ENCODE measurements around the gene RFC2.

Gene RFC2

GRCh38 chr7:74254129-74254857 lies at the start of gene RFC2:
Gene RFC2 (minus strand): TSS chr7:74254399. CDS start chr7:74254383, 16 bp downstream.
- DNase-seq, result peak; percentile 98 to 99
- no peak for TF ChIP-seq GATA1 (IDR thresholded peaks at IDR 0.05; ENCODE audit: low read depth, low read length)
- peak; percentile 92 for TF ChIP-seq POLR2A (IDR thresholded peaks at IDR 0.05; ENCODE audit: low read length)

GRCh38 chr7:74302745-74303221 lies 48.6 kb upstream of the RFC2 start:
- TF ChIP-seq GATA1 (IDR thresholded peaks at IDR 0.05; ENCODE audit: low read depth, low read length) (no peak), POLR2A (IDR thresholded peaks at IDR 0.05; ENCODE audit: low read length) (no peak)
- no peak for DNase-seq

- no peak for DNase-seq
- TF ChIP-seq POLR2A (IDR thresholded peaks at IDR 0.05; ENCODE audit: low read length) (no peak), GATA1 (IDR thresholded peaks at IDR 0.05; ENCODE audit: low read depth, low read length) (no peak)
Measured at GRCh38 chr7:74300926-74301325, 46.7 kb upstream of the RFC2 start.

GRCh38 chr7:74299401-74299800 lies 45.2 kb upstream of the RFC2 start:
- TF ChIP-seq GATA1 (IDR thresholded peaks at IDR 0.05; ENCODE audit: low read depth, low read length) (no peak), POLR2A (IDR thresholded peaks at IDR 0.05; ENCODE audit: low read length) (no peak)

GRCh38 chr7:74297516-74298233 lies 43.5 kb upstream of the RFC2 start:
- no peak for TF ChIP-seq POLR2A (IDR thresholded peaks at IDR 0.05; ENCODE audit: low read length)
- TF ChIP-seq GATA1 (IDR thresholded peaks at IDR 0.05; ENCODE audit: low read depth, low read length), result no peak
- DNase-seq, result no peak

More at GRCh38 chr7:74299401-74299800, 45.2 kb upstream of the RFC2 start:
- DNase-seq, result no peak

GRCh38 chr7:74294191-74294998 lies 40.2 kb upstream of the RFC2 start:
- TF ChIP-seq POLR2A (IDR thresholded peaks at IDR 0.05; ENCODE audit: low read length), result no peak
- TF ChIP-seq GATA1 (IDR thresholded peaks at IDR 0.05; ENCODE audit: low read depth, low read length), result no peak
- no peak for DNase-seq

GRCh38 chr7:74293577-74293908 lies 39.3 kb upstream of the RFC2 start:
- TF ChIP-seq GATA1 (IDR thresholded peaks at IDR 0.05; ENCODE audit: low read depth, low read length) (no peak), POLR2A (IDR thresholded peaks at IDR 0.05; ENCODE audit: low read length) (no peak)
- no peak for DNase-seq

GRCh38 chr7:74292757-74293576 lies 38.8 kb upstream of the RFC2 start:
- DNase-seq, result peak; percentile 42 to 60
- TF ChIP-seq POLR2A (IDR thresholded peaks at IDR 0.05; ENCODE audit: low read length) (no peak), GATA1 (IDR thresholded peaks at IDR 0.05; ENCODE audit: low read depth, low read length) (no peak)

- no peak for DNase-seq
- TF ChIP-seq POLR2A (IDR thresholded peaks at IDR 0.05; ENCODE audit: low read length) (no peak), GATA1 (IDR thresholded peaks at IDR 0.05; ENCODE audit: low read depth, low read length) (no peak)
Measured at GRCh38 chr7:74291535-74291934, 37.3 kb upstream of the RFC2 start.

GRCh38 chr7:74290981-74291441 lies 36.8 kb upstream of the RFC2 start:
- TF ChIP-seq POLR2A (IDR thresholded peaks at IDR 0.05; ENCODE audit: low read length) (no peak), GATA1 (IDR thresholded peaks at IDR 0.05; ENCODE audit: low read depth, low read length) (no peak)
- DNase-seq, result no peak

- no peak for DNase-seq
- TF ChIP-seq GATA1 (IDR thresholded peaks at IDR 0.05; ENCODE audit: low read depth, low read length) (no peak), POLR2A (IDR thresholded peaks at IDR 0.05; ENCODE audit: low read length) (no peak)
Measured at GRCh38 chr7:74290553-74290950, 36.4 kb upstream of the RFC2 start.

- peak; percentile 28 to 66 for DNase-seq
- TF ChIP-seq GATA1 (IDR thresholded peaks at IDR 0.05; ENCODE audit: low read depth, low read length) (no peak), POLR2A (IDR thresholded peaks at IDR 0.05; ENCODE audit: low read length) (no peak)
Measured at GRCh38 chr7:74289659-74290552, 35.7 kb upstream of the RFC2 start.

All from erythroblast (primary cell).